SU-DHL-6 (cell line): ENCODE data around the gene UBE2E3.

Source experiments
- CTCF ChIP-seq: fragments of 200-600 bp; sonication (generic); IDR thresholded peaks from one replicate; pipeline ENCODE4 v1.5.1; 2017; ENCODE audit warnings: antibody characterized with exemption, mild to moderate bottlenecking, low read length, moderate library complexity; ENCODE audit not compliant: insufficient read depth, poor library complexity, severe bottlenecking
- EZH2phosphoT487 ChIP-seq: fragments of 200-600 bp; sonication (generic), shearing (Covaris generic); conservative IDR thresholded peaks from 2 replicates; pipeline ENCODE4 v1.6.1; 2018; ENCODE audit warnings: mild to moderate bottlenecking, antibody characterized with exemption, low read length, moderate library complexity, mixed read lengths

- TF ChIP-seq CTCF (no peak), EZH2phosphoT487 (no peak)
Observed at GRCh38 chr2:181085734-181086133, 105.3 kb downstream of the UBE2E3 start.
